OCI-LY3 (cell line): ENCODE data around the gene RAB31.

Experiments
- EZH2phosphoT487 ChIP-seq: fragments of 200-600 bp; shearing (Covaris generic); IDR thresholded peaks from 2 replicates; pipeline ENCODE4 v1.6.1; 2018; ENCODE audit warnings: antibody characterized with exemption, mixed run types, low read depth
- TF ChIP-seq, protein P1 (sequence below): fragments of 200-600, 300-600 bp; sonication (generic); IDR thresholded peaks from 2 replicates; pipeline ENCODE4 v1.5.1; 2014; ENCODE audit warnings: antibody characterized with exemption, low read length, low read depth

DNA sequence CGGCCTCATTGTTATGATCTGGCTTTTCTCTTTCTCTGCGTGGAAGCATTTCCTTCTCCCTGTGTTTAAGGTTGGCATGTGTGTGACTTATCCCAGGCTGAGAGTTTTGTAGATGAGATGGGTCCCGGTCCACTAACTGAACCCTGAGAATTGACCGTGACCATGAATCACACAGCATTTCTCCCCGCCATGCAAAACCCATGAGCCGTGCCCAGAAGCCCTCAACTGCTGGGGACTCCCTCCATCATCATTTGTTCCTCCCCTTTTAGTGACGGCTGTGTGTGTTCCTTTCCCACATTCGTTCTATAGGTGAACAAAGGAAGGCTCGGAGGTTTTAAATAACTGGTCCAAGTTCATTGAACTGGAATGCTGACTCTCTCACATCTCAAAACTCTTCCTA, 147.6 kb downstream of the RAB31 start:
- TF ChIP-seq, protein P1, sequence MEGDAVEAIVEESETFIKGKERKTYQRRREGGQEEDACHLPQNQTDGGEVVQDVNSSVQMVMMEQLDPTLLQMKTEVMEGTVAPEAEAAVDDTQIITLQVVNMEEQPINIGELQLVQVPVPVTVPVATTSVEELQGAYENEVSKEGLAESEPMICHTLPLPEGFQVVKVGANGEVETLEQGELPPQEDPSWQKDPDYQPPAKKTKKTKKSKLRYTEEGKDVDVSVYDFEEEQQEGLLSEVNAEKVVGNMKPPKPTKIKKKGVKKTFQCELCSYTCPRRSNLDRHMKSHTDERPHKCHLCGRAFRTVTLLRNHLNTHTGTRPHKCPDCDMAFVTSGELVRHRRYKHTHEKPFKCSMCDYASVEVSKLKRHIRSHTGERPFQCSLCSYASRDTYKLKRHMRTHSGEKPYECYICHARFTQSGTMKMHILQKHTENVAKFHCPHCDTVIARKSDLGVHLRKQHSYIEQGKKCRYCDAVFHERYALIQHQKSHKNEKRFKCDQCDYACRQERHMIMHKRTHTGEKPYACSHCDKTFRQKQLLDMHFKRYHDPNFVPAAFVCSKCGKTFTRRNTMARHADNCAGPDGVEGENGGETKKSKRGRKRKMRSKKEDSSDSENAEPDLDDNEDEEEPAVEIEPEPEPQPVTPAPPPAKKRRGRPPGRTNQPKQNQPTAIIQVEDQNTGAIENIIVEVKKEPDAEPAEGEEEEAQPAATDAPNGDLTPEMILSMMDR = no peak
- TF ChIP-seq EZH2phosphoT487 = no peak
